SK-N-SH (cell line): Measurements from ENCODE around the gene DNM2. TPM values are rescaled to one million over a fixed set of nuclear protein-coding genes. Genes with fewer than 3 reads are reported as not detected.

Experiments
- CTCF ChIA-PET: fragments of 300-600, 350-600 bp; formaldehyde crosslinking; extraction: SDS; loops from one replicate; lab custom pipeline; 2021; lab: Yijun Ruan, JAX
- POLR2A ChIA-PET: fragments of 350-600 bp; sonication (Branson Sonifier 250); formaldehyde crosslinking; extraction: SDS; loops from one replicate; lab custom pipeline; 2020; ENCODE audit warnings: antibody characterized with exemption, inconsistent platforms; lab: Yijun Ruan, JAX
- DNase-seq: peaks from one replicate; pipeline ENCODE4 v3.0.0; 2012
- H2AFZ ChIP-seq: fragments of 200-600 bp; sonication (generic); 2 replicates; pipeline ENCODE4 v1.8.1; 2016; ENCODE audit warnings: antibody characterized with exemption, mild to moderate bottlenecking, low read depth
- H3F3A ChIP-seq: fragments of 200-600 bp; sonication (generic); replicated peaks from 2 replicates; pipeline ENCODE3; 2016; ENCODE audit warnings: antibody characterized with exemption, mild to moderate bottlenecking; ENCODE audit not compliant: insufficient read depth
- H3K27ac ChIP-seq, 2 experiments: fragments of 200-500 bp in 1 of 2; fragments of 200-600 bp in 1 of 2; sonication (Bioruptor generic) in 1 of 2; sonication (generic), shearing (Covaris generic) in 1 of 2; 2 replicates each; pipeline versions ENCODE4 v1.5.1 to v1.6.1; 2014 to 2016; ENCODE audit warnings: low read depth in 2 of 2, inconsistent platforms in 1 of 2, low read length in 1 of 2, mild to moderate bottlenecking in 1 of 2, mixed read lengths in 1 of 2
- H3K27me3 ChIP-seq: fragments of 200-600 bp; sonication (generic), shearing (Covaris generic); 2 replicates; pipeline ENCODE4 v1.6.1; 2016; ENCODE audit warnings: mixed run types; ENCODE audit not compliant: insufficient read depth
- H3K36me3 ChIP-seq, 2 experiments: fragments of 200-500 bp in 1 of 2; fragments of 200-600 bp in 1 of 2; sonication (Bioruptor generic) in 1 of 2; sonication (generic) in 1 of 2; replicated peaks in 1 of 2; 2 replicates each; pipeline versions ENCODE3 to v1.5.1; 2014 to 2016; ENCODE audit warnings: low read length in 1 of 2, mild to moderate bottlenecking in 1 of 2; ENCODE audit not compliant: insufficient read depth in 2 of 2, control insufficient read depth in 1 of 2
- H3K4me1 ChIP-seq, 2 experiments: fragments of 200-500 bp in 1 of 2; fragments of 200-600 bp in 1 of 2; sonication (Bioruptor generic) in 1 of 2; sonication (generic), shearing (Covaris generic) in 1 of 2; 2 replicates each; pipeline versions ENCODE4 v1.5.1 to v1.6.1; 2014 to 2016; ENCODE audit warnings: low read depth in 1 of 2, low read length in 1 of 2, mixed run types in 1 of 2; ENCODE audit not compliant: insufficient read depth in 2 of 2, control insufficient read depth in 1 of 2
- H3K4me2 ChIP-seq: fragments of 200-600 bp; sonication (generic), shearing (Covaris generic); 2 replicates; pipeline ENCODE4 v1.6.1; 2017; ENCODE audit warnings: mixed run types
- H3K4me3 ChIP-seq, 2 experiments: fragments of 200-500 bp in 1 of 2; fragments of 200-600 bp in 1 of 2; sonication (Bioruptor generic) in 1 of 2; sonication (generic), shearing (Covaris generic) in 1 of 2; 2 replicates each; pipeline versions ENCODE4 v1.5.1 to v1.8.1; 2014 to 2016; ENCODE audit warnings: low read depth in 2 of 2, inconsistent platforms in 1 of 2, low read length in 1 of 2, mild to moderate bottlenecking in 1 of 2, mixed read lengths in 1 of 2, moderate library complexity in 1 of 2
- H3K79me2 ChIP-seq: fragments of 200-600 bp; sonication (generic); 2 replicates; pipeline ENCODE4 v1.8.1; 2017; ENCODE audit warnings: mild to moderate bottlenecking; ENCODE audit not compliant: insufficient read depth
- H3K9ac ChIP-seq: fragments of 200-600 bp; sonication (generic); 2 replicates; pipeline ENCODE4 v1.6.1; 2017; ENCODE audit warnings: mixed run types
- H3K9me2 ChIP-seq: fragments of 200-600 bp; sonication (generic); 2 replicates; pipeline ENCODE4 v1.6.1; 2017; ENCODE audit warnings: mixed run types
- H3K9me3 ChIP-seq: fragments of 200-600 bp; sonication (generic); 2 replicates; pipeline ENCODE4 v1.6.1; 2017; ENCODE audit warnings: mixed run types, mild to moderate bottlenecking, moderate library complexity
- H4K20me1 ChIP-seq: fragments of 200-600 bp; sonication (generic); 2 replicates; pipeline ENCODE4 v1.6.1; 2017; ENCODE audit warnings: mild to moderate bottlenecking, mixed run types; ENCODE audit not compliant: insufficient read depth
- CHD2 ChIP-seq: fragments of 150-350 bp; IDR thresholded peaks from 2 replicates; pipeline ENCODE4 v1.6.1; 2018; ENCODE audit warnings: low read length; ENCODE audit not compliant: partially characterized antibody
- ELF1 ChIP-seq: IDR thresholded peaks from 2 replicates; pipeline ENCODE4 v1.4.0; 2012
- EP300 ChIP-seq, 2 experiments: IDR thresholded peaks; 2 replicates each; pipeline versions ENCODE4 v1.4.0 to v1.6.1; 2012; ENCODE audit warnings: borderline replicate concordance in 1 of 2, low read depth in 1 of 2, low read length in 1 of 2
- EZH2phosphoT487 ChIP-seq: fragments of 200-600 bp; sonication (generic); IDR thresholded peaks from 2 replicates; pipeline ENCODE4 v1.6.1; 2017; ENCODE audit warnings: low read depth, mixed run types, mild to moderate bottlenecking, antibody characterized with exemption, moderate library complexity, borderline replicate concordance
- FOXJ3 ChIP-seq: sonication (generic); formaldehyde crosslinking; IDR thresholded peaks from 2 replicates; pipeline ENCODE4 v1.5.1; 2020; ENCODE audit warnings: mild to moderate bottlenecking, missing genetic modification reagents
- FOXM1 ChIP-seq: IDR thresholded peaks from 2 replicates; pipeline ENCODE4 v1.4.0; 2012; ENCODE audit warnings: low read depth, mild to moderate bottlenecking
- NFIC ChIP-seq: IDR thresholded peaks from 2 replicates; pipeline ENCODE4 v1.4.0; 2012; ENCODE audit warnings: borderline replicate concordance
- POLR2AphosphoS5 ChIP-seq: IDR thresholded peaks from 2 replicates; pipeline ENCODE4 v1.6.1; 2012; ENCODE audit warnings: low read depth, low read length
- RAD21 ChIP-seq: IDR thresholded peaks from 2 replicates; pipeline ENCODE4 v1.6.1; 2012; ENCODE audit warnings: mild to moderate bottlenecking, low read length
- RCOR1 ChIP-seq: fragments of 150-350 bp; IDR thresholded peaks from 2 replicates; pipeline ENCODE4 v1.6.1; 2017; ENCODE audit warnings: antibody characterized with exemption, low read length
- RXRA ChIP-seq: IDR thresholded peaks from 2 replicates; pipeline ENCODE4 v1.4.0; 2012; ENCODE audit warnings: low read depth, mild to moderate bottlenecking, borderline replicate concordance
- SIN3A ChIP-seq: IDR thresholded peaks from 2 replicates; pipeline ENCODE4 v1.6.1; 2012; ENCODE audit warnings: low read depth, mild to moderate bottlenecking, low read length, moderate library complexity, borderline replicate concordance
- WGBS: methylation state at CpG from one replicate; pipeline ENCODE4 v1.1.6; 2017; ENCODE audit warnings: low lambda C conversion rate; 5-methylcytosine and 5-hydroxymethylcytosine counted together
- polyA plus RNA-seq, 3 experiments: library from polyadenylated mRNA; depleted of rRNA; stranded (reverse); fragments of >200 nt; gene quantifications; 2 replicates each; pipeline ENCODE4 v1.2.3, GENCODE V29; 2012
- TF ChIP-seq, protein P1 (sequence below): IDR thresholded peaks from 2 replicates; pipeline ENCODE4; 2012
- TF ChIP-seq, protein P2 (sequence below): IDR thresholded peaks from 2 replicates; pipeline ENCODE4 v1.6.1; 2012; ENCODE audit warnings: mild to moderate bottlenecking, low read depth, low read length, moderate library complexity

DNM2 gene
- polyA plus RNA-seq, 1 of the 3 experiments (the other 2 are of a cell fraction), result 52.5 TPM

DNA sequence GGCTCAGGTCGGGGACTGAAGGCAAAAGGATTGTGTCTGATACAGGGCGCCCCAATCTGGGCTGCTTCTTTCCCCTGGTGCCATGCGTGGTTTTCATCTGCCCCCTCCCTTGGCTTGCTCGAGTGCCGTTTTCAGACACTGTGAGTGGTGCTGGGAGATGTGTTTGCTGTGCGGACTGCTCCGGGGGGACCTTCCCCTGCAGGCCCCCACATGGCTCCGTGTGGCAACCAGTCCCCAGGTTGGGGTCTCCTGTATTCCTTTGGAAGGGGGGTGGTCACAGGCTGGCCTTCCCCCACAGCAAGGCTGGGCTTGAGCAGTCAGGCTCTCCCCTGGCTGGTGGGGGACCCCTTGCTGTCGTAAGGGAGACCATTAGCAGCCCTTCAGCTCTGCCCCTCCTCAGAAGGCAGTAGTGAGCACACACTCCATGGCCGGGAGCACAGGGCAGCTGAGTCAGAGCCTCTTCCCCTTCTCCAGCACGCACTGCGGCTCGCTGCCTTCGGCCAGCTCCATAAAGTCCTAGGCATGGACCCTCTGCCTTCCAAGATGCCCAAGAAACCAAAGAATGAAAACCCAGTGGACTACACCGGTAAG lies 37.2 kb upstream of the DNM2 start:
- TF ChIP-seq EP300 (IDR thresholded peaks at IDR 0.05; ENCODE audit: borderline replicate concordance in 1 of 2, low read depth in 1 of 2, low read length in 1 of 2) (no peak), RXRA (no peak)
- TF ChIP-seq, all 33 proteins: peak for 0
- Histone ChIP-seq H3K36me3 (peaks cover 88 to 94% of the 10 kb centered on the region in 2 experiments), H3K9me2 (no peaks in the 10 kb centered on the region), H3K4me2 (no peak overlapping the region), H2AFZ (no peak overlapping the region), H3K9ac (no peak overlapping the region), H3K27me3 (no peaks in the 10 kb centered on the region), H4K20me1 (peaks cover 81% of the 10 kb centered on the region), H3K9me3 (no peaks in the 10 kb centered on the region), H3K4me1 (no peaks in the 10 kb centered on the region; a peak in 1 of 4 replicates), H3K4me3 (no peak overlapping the region), H3F3A (no peaks in the 10 kb centered on the region), H3K27ac (no peak overlapping the region), H3K79me2 (peaks cover 70% of the 10 kb centered on the region)
- CTCF ChIA-PET, result interaction anchor here (1.4 to 3.1 kb wide), 2 partner anchors 10 to 100 kb away, joined by 4 to 15 read pairs; no protein-coding TSS in a partner anchor
- POLR2A ChIA-PET, result interaction anchor here (1.3 kb wide), 1 partner anchor 20 kb away, joined by 3 read pairs; no protein-coding TSS in a partner anchor
- WGBS, result 99% methylated on average over 12 of the region's 15 CpGs
- DNase-seq, result no peak

DNA sequence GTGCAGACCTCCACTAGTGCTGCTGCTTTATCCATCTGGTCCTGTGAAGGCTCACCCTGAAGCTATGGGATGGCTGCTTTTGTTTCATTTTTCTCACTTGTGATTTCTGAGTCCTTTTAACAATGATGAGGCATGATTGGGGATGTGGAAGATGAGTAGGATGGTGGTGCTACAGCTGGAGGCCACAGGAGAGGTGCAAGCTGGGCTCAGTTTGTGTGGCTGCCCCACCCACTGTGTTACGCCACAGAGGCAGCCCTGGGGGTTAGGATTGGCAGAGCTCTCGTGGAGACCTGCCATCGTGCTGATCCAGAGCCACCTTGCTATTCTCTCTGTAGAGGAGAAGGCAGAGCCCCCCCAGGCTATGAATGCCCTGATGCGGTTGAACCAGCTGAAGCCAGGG lies 36.2 kb upstream of the DNM2 start:
- ChIA-PET CTCF (interaction anchor here (1.2 to 3.1 kb wide), 5 partner anchors 11 to 101 kb away, joined by 3 to 15 read pairs (median 7); no protein-coding TSS in a partner anchor), POLR2A (interaction anchor here (1.3 kb wide), 1 partner anchor 21 kb away, joined by 3 read pairs; no protein-coding TSS in a partner anchor)
- Histone ChIP-seq H3F3A (no peaks in the 10 kb centered on the region), H3K9me2 (no peaks in the 10 kb centered on the region), H3K9me3 (no peaks in the 10 kb centered on the region), H3K4me2 (no peak overlapping the region), H3K36me3 (peaks cover 91 to 99% of the 10 kb centered on the region in 2 experiments), H3K27me3 (no peaks in the 10 kb centered on the region), H3K9ac (no peak overlapping the region), H3K79me2 (peaks cover 64% of the 10 kb centered on the region), H2AFZ (no peak overlapping the region), H3K27ac (no peak overlapping the region), H3K4me1 (no peaks in the 10 kb centered on the region; a peak in 1 of 4 replicates), H4K20me1 (peaks cover 80% of the 10 kb centered on the region), H3K4me3 (no peak overlapping the region)
- TF ChIP-seq, protein P1, sequence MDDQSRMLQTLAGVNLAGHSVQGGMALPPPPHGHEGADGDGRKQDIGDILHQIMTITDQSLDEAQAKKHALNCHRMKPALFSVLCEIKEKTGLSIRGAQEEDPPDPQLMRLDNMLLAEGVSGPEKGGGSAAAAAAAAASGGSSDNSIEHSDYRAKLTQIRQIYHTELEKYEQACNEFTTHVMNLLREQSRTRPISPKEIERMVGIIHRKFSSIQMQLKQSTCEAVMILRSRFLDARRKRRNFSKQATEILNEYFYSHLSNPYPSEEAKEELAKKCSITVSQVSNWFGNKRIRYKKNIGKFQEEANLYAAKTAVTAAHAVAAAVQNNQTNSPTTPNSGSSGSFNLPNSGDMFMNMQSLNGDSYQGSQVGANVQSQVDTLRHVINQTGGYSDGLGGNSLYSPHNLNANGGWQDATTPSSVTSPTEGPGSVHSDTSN, result no peak
- TF ChIP-seq EZH2phosphoT487 (no peak), SIN3A (no peak), NFIC (no peak), FOXJ3 (no peak), FOXM1 (no peak), RAD21 (no peak), EP300 (IDR thresholded peaks at IDR 0.05; ENCODE audit: borderline replicate concordance in 1 of 2, low read depth in 1 of 2, low read length in 1 of 2) (no peak), CHD2 (no peak), ELF1 (no peak), RCOR1 (no peak), POLR2AphosphoS5 (no peak)
- TF ChIP-seq, protein P2, sequence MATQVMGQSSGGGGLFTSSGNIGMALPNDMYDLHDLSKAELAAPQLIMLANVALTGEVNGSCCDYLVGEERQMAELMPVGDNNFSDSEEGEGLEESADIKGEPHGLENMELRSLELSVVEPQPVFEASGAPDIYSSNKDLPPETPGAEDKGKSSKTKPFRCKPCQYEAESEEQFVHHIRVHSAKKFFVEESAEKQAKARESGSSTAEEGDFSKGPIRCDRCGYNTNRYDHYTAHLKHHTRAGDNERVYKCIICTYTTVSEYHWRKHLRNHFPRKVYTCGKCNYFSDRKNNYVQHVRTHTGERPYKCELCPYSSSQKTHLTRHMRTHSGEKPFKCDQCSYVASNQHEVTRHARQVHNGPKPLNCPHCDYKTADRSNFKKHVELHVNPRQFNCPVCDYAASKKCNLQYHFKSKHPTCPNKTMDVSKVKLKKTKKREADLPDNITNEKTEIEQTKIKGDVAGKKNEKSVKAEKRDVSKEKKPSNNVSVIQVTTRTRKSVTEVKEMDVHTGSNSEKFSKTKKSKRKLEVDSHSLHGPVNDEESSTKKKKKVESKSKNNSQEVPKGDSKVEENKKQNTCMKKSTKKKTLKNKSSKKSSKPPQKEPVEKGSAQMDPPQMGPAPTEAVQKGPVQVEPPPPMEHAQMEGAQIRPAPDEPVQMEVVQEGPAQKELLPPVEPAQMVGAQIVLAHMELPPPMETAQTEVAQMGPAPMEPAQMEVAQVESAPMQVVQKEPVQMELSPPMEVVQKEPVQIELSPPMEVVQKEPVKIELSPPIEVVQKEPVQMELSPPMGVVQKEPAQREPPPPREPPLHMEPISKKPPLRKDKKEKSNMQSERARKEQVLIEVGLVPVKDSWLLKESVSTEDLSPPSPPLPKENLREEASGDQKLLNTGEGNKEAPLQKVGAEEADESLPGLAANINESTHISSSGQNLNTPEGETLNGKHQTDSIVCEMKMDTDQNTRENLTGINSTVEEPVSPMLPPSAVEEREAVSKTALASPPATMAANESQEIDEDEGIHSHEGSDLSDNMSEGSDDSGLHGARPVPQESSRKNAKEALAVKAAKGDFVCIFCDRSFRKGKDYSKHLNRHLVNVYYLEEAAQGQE, result no peak
- no peak for DNase-seq
- WGBS, result 92% methylated on average over 4 of the region's 4 CpGs
